Measurements from ENCODE around the gene HIPK2. TPM values are rescaled to one million over a fixed set of nuclear protein-coding genes. Genes with fewer than 3 reads are reported as not detected.
A peak's percentile ranks its signal among the peaks of the same experiment; 100 is the strongest.

Gene HIPK2
- total RNA-seq, 2 donors from 2014 or later = 95.1 to 125 TPM

DNA sequence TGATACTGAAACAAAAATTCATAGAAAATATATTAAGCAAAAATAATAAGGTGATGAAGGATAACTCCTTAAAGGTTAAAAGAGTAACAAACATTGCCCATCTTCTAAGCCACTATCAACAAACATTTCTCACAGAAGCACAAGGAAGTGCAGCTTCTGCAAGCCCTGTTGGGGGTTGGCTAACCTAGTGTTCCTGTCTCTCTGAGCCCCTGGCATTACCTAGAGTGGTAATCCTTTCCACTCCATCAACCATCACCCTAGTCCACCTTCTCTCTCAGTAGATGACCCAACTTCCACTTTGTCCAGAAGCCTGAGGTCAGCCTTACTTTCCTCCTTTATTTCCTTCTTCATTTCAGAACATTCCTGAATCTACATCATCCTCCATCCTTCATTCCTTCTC, 59.7 kb downstream of the HIPK2 start:
- peaks cover 17% of the 10 kb centered on the region for H3K4me1 Mint-ChIP-seq

GRCh38 chr7:139716156-139716942, 61.4 kb downstream of the HIPK2 start:
- H3K4me3 ChIP-seq (ENCODE audit: low read length) = no peak overlapping the region
- H3K4me3 Mint-ChIP-seq = no peak overlapping the region
- H3K36me3 Mint-ChIP-seq (ENCODE audit: low read depth) = peaks cover 41% of the 10 kb centered on the region
- H3K4me1 Mint-ChIP-seq = peaks cover 30% of the 10 kb centered on the region
- no peaks in the 10 kb centered on the region for H3K27me3 Mint-ChIP-seq (ENCODE audit: insufficient read depth)
- peak; percentile 23 for DNase-seq
- 97% methylated on average over 36 to 39 of the region's 39 CpGs for WGBS, 2 experiments (ENCODE audit: insufficient coverage in 1 of 2, insufficient read length in 1 of 2)
- H3K9me3 ChIP-seq (ENCODE audit: control insufficient read depth, low read length) = no peaks in the 10 kb centered on the region
- H3K27ac Mint-ChIP-seq = no peak overlapping the region
- no peak overlapping the region for H3K9ac ChIP-seq (ENCODE audit: extremely low read depth, low read length, poor library complexity, severe bottlenecking)
- H3K36me3 ChIP-seq (ENCODE audit: control insufficient read depth, insufficient read depth, low read length) = peaks cover 47% of the 10 kb centered on the region
- no peaks in the 10 kb centered on the region for H3K9me3 Mint-ChIP-seq
- H3K27me3 ChIP-seq (ENCODE audit: control insufficient read depth, insufficient read depth, low read length, poor library complexity, severe bottlenecking) = no peaks in the 10 kb centered on the region
- H3K4me1 ChIP-seq (ENCODE audit: control insufficient read depth, insufficient read depth, low read length) = peaks cover 8% of the 10 kb centered on the region
- no peak overlapping the region for H3K27ac ChIP-seq (ENCODE audit: low read depth, low read length)
- no peak for TF ChIP-seq CTCF (conservative IDR thresholded peaks at IDR 0.05)

More for the DNA sequence above, 59.7 kb downstream of the HIPK2 start:
- Mint-ChIP-seq H3K27me3 (ENCODE audit: insufficient read depth) (no peaks in the 10 kb centered on the region), H3K9me3 (no peaks in the 10 kb centered on the region), H3K36me3 (ENCODE audit: low read depth) (peaks cover 33% of the 10 kb centered on the region), H3K27ac (no peak overlapping the region), H3K4me3 (no peak overlapping the region)
- no peak overlapping the region for H3K4me3 ChIP-seq (ENCODE audit: low read length)
- no peak for DNase-seq
- H3K4me1 ChIP-seq (ENCODE audit: control insufficient read depth, insufficient read depth, low read length) = peaks cover 4% of the 10 kb centered on the region
- H3K9ac ChIP-seq (ENCODE audit: extremely low read depth, low read length, poor library complexity, severe bottlenecking) = no peak overlapping the region
- peaks cover 42% of the 10 kb centered on the region for H3K36me3 ChIP-seq (ENCODE audit: control insufficient read depth, insufficient read depth, low read length)
- H3K27me3 ChIP-seq (ENCODE audit: control insufficient read depth, insufficient read depth, low read length, poor library complexity, severe bottlenecking) = no peaks in the 10 kb centered on the region
- no peak overlapping the region for H3K27ac ChIP-seq (ENCODE audit: low read depth, low read length)
- TF ChIP-seq CTCF (conservative IDR thresholded peaks at IDR 0.05) = no peak
- no peaks in the 10 kb centered on the region for H3K9me3 ChIP-seq (ENCODE audit: control insufficient read depth, low read length)

GRCh38 chr7:139715194-139715815, 62.5 kb downstream of the HIPK2 start:
- peaks cover 28% of the 10 kb centered on the region for H3K4me1 Mint-ChIP-seq
- H3K4me3 Mint-ChIP-seq = no peak overlapping the region
- no peaks in the 10 kb centered on the region for H3K27me3 Mint-ChIP-seq (ENCODE audit: insufficient read depth)
- TF ChIP-seq CTCF (conservative IDR thresholded peaks at IDR 0.05) = no peak
- Histone ChIP-seq H3K9me3 (ENCODE audit: control insufficient read depth, low read length) (no peaks in the 10 kb centered on the region), H3K36me3 (ENCODE audit: control insufficient read depth, insufficient read depth, low read length) (peaks cover 55% of the 10 kb centered on the region), H3K4me1 (ENCODE audit: control insufficient read depth, insufficient read depth, low read length) (peaks cover 8% of the 10 kb centered on the region), H3K9ac (ENCODE audit: extremely low read depth, low read length, poor library complexity, severe bottlenecking) (no peak overlapping the region), H3K27me3 (ENCODE audit: control insufficient read depth, insufficient read depth, low read length, poor library complexity, severe bottlenecking) (no peaks in the 10 kb centered on the region), H3K27ac (ENCODE audit: low read depth, low read length) (no peak overlapping the region), H3K4me3 (ENCODE audit: low read length) (no peak overlapping the region)
- no peaks in the 10 kb centered on the region for H3K9me3 Mint-ChIP-seq
- no peak overlapping the region for H3K27ac Mint-ChIP-seq
- DNase-seq = peak; percentile 26
- peaks cover 48% of the 10 kb centered on the region for H3K36me3 Mint-ChIP-seq (ENCODE audit: low read depth)
- 92 to 95% methylated on average over 9 to 13 of the region's 13 CpGs for WGBS, 2 experiments (ENCODE audit: insufficient coverage in 1 of 2, insufficient read length in 1 of 2)
